Measurements from ENCODE around the gene PRMT1. TPM values are rescaled to one million over a fixed set of nuclear protein-coding genes. Genes with fewer than 3 reads are reported as not detected.

The PRMT1 gene
- total and polyA plus RNA-seq, 2 of the 13 experiments (the other 11 are each of a cell fraction or from before 2014, with no cell fraction given): 324 to 374 TPM

DNA sequence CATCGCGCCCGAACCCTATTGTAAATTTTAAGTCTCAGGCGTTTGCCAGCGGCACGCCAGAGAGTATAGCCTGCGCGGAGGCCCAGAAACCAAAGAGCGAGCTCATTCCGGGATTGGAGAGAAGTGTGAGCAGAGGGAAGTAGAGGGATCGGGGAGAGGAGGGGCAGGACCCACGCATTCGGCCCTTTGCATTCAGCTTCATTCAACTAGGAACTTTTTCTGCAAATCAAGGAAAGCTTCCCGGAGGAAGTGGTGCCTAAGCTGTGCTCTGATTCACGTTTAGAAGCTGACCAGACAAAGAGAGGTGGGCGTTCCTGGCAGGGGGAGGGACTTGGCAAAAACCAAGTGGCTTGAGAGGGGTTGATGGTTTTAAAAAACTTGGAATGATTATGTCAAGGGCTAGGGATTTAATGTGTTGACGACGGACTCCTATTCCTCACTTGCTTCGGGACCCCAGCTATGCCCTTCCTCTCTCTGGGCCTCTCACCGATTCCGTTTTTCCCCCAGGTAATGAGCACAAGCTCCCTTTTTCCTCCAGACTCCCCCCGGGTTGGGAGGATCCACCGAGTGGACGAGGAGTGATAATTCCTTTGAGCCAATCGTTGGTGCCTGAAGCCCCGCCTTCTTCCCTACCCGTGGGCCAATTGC, 811 bp upstream of the PRMT1 start (continued):
- TF ChIP-seq, protein P1, sequence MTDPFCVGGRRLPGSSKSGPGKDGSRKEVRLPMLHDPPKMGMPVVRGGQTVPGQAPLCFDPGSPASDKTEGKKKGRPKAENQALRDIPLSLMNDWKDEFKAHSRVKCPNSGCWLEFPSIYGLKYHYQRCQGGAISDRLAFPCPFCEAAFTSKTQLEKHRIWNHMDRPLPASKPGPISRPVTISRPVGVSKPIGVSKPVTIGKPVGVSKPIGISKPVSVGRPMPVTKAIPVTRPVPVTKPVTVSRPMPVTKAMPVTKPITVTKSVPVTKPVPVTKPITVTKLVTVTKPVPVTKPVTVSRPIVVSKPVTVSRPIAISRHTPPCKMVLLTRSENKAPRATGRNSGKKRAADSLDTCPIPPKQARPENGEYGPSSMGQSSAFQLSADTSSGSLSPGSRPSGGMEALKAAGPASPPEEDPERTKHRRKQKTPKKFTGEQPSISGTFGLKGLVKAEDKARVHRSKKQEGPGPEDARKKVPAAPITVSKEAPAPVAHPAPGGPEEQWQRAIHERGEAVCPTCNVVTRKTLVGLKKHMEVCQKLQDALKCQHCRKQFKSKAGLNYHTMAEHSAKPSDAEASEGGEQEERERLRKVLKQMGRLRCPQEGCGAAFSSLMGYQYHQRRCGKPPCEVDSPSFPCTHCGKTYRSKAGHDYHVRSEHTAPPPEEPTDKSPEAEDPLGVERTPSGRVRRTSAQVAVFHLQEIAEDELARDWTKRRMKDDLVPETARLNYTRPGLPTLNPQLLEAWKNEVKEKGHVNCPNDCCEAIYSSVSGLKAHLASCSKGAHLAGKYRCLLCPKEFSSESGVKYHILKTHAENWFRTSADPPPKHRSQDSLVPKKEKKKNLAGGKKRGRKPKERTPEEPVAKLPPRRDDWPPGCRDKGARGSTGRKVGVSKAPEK (CRISPR knock-in tag; IDR thresholded peaks at IDR 0.05; ENCODE audit: borderline replicate concordance): no peak
- TF ChIP-seq SRY (CRISPR knock-in tag; IDR thresholded peaks at IDR 0.05) (peak; percentile 63; the same call in 1 of the 2 replicates), ETV6 (CRISPR knock-in tag; conservative IDR thresholded peaks at IDR 0.05) (no peak), ZIK1 (CRISPR knock-in tag; IDR thresholded peaks at IDR 0.05; ENCODE audit: borderline replicate concordance, low read depth) (no peak), MAZ (IDR thresholded peaks at IDR 0.05; ENCODE audit: borderline replicate concordance, low read depth, low read length) (peak; percentile 94), MAZ (CRISPR knock-in tag; IDR thresholded peaks at IDR 0.05; ENCODE audit: low read depth) (no peak), HNRNPUL1 (IDR thresholded peaks at IDR 0.05; ENCODE audit: low read depth, low read length) (no peak), RBM39 (IDR thresholded peaks at IDR 0.05; ENCODE audit: low read depth, low read length, poor library complexity, severe bottlenecking) (no peak), PCBP2 (optimal IDR thresholded peaks at IDR 0.05; ENCODE audit: low read depth, low read length, poor library complexity, severe bottlenecking) (no peak), SNRNP70 (IDR thresholded peaks at IDR 0.05; ENCODE audit: low read depth, low read length) (no peak), GLI4 (CRISPR knock-in tag; IDR thresholded peaks at IDR 0.05; ENCODE audit: borderline replicate concordance) (no peak), MEIS1 (CRISPR knock-in tag; IDR thresholded peaks at IDR 0.05; ENCODE audit: borderline replicate concordance) (no peak; the same call in 1 of the 2 replicates), RELA (CRISPR knock-in tag; IDR thresholded peaks at IDR 0.05) (no peak), KLF9 (CRISPR knock-in tag; IDR thresholded peaks at IDR 0.05; ENCODE audit: low read depth) (no peak), TRIM24 (CRISPR knock-in tag; IDR thresholded peaks at IDR 0.05) (no peak), ZNF776 (CRISPR knock-in tag; IDR thresholded peaks at IDR 0.05) (no peak), EHMT2 (IDR thresholded peaks at IDR 0.05; ENCODE audit: borderline replicate concordance, low read depth, low read length) (no peak), ZNF749 (CRISPR knock-in tag; IDR thresholded peaks at IDR 0.05; ENCODE audit: borderline replicate concordance) (no peak), AGO1 (IDR thresholded peaks at IDR 0.05; ENCODE audit: low read depth, low read length, poor library complexity, severe bottlenecking) (no peak), PRDM10 (CRISPR knock-in tag; IDR thresholded peaks at IDR 0.05; ENCODE audit: low read depth) (peak; percentile 100), ZNF607 (CRISPR knock-in tag; IDR thresholded peaks at IDR 0.05; ENCODE audit: borderline replicate concordance) (no peak)
- TF ChIP-seq, protein P2, sequence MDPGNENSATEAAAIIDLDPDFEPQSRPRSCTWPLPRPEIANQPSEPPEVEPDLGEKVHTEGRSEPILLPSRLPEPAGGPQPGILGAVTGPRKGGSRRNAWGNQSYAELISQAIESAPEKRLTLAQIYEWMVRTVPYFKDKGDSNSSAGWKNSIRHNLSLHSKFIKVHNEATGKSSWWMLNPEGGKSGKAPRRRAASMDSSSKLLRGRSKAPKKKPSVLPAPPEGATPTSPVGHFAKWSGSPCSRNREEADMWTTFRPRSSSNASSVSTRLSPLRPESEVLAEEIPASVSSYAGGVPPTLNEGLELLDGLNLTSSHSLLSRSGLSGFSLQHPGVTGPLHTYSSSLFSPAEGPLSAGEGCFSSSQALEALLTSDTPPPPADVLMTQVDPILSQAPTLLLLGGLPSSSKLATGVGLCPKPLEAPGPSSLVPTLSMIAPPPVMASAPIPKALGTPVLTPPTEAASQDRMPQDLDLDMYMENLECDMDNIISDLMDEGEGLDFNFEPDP (CRISPR knock-in tag; conservative IDR thresholded peaks at IDR 0.05): no peak

All from HepG2 (cell line).